ENCODE measurements around the gene PFKFB3.

DNA sequence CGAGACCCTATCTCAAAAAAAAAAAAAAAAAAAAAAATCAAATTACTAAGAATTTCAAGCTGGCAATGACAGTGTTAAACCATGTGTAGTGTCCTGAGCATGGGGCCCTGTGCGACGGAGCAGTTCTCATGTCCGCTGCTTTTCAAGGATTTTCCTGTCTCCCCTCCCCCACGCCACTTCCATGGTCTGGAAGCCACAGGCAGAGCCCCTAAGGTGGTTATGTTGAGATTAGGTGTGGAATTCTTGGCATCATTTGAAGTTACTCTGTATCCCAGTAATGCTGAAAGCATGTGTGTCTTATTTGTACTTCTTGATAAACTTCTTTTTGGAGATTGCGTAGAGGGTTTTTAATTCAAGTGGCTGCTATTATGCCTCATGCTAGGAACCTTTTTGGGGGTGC is 65.2 kb downstream of the PFKFB3 start:
- no peak for TF ChIP-seq ATF1 (CRISPR knock-in tag; IDR thresholded peaks at IDR 0.05)
- no peak for TF ChIP-seq SOX6 (IDR thresholded peaks at IDR 0.05)
- TF ChIP-seq SOX6 (CRISPR knock-in tag; IDR thresholded peaks at IDR 0.05) = no peak
- TF ChIP-seq FOXM1 (CRISPR knock-in tag; IDR thresholded peaks at IDR 0.05) = no peak
- TF ChIP-seq BRCA1 (CRISPR knock-in tag; IDR thresholded peaks at IDR 0.05) = no peak
- no peak for TF ChIP-seq SRSF9 (IDR thresholded peaks at IDR 0.05; ENCODE audit: borderline replicate concordance, insufficient read depth, low read depth, low read length, poor library complexity, severe bottlenecking)
- no peak for TF ChIP-seq NR2C2 (CRISPR knock-in tag; IDR thresholded peaks at IDR 0.05; ENCODE audit: borderline replicate concordance)
- TF ChIP-seq, protein P1, sequence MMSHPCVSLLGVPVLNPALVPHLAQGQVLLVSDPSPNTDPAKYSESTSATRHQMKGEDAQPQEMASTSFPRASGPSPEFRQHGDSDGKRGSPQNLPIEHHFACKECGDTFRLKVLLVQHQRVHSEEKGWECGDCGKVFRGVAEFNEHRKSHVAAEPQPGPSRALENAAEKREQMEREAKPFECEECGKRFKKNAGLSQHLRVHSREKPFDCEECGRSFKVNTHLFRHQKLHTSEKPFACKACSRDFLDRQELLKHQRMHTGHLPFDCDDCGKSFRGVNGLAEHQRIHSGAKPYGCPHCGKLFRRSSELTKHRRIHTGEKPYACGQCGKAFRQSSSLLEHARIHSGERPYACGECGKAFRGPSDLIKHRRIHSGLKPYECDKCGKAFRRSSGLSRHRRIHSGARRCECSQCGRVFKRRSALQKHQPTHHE (CRISPR knock-in tag; IDR thresholded peaks at IDR 0.05; ENCODE audit: borderline replicate concordance) = no peak
- no peak for TF ChIP-seq ZNF761 (CRISPR knock-in tag; conservative IDR thresholded peaks at IDR 0.05)
